Karpas-422 (cell line): ENCODE data around the gene PREX1. TPM values are rescaled to one million over a fixed set of nuclear protein-coding genes. Genes with fewer than 3 reads are reported as not detected.

Experiments
- DNase-seq: peaks from one replicate; pipeline ENCODE4 v3.0.0-alpha.2; 2015
- H2AFZ ChIP-seq: fragments of 200-600 bp; sonication (generic); 2 replicates; pipeline ENCODE4 v1.6.1; 2014; ENCODE audit warnings: antibody characterized with exemption, low read length, mixed read lengths
- H3K27ac ChIP-seq: fragments of 200-600 bp; sonication (generic); 2 replicates; pipeline ENCODE4 v1.5.1; 2014; ENCODE audit warnings: mild to moderate bottlenecking, low read length, moderate library complexity
- H3K27me3 ChIP-seq: fragments of 200-600 bp; sonication (generic); 2 replicates; pipeline ENCODE4 v1.6.1; 2014; ENCODE audit warnings: low read length, mixed read lengths
- H3K36me3 ChIP-seq: fragments of 200-600 bp; sonication (generic); 2 replicates; pipeline ENCODE4 v1.6.1; 2014; ENCODE audit warnings: low read length, mixed read lengths; ENCODE audit not compliant: insufficient read depth
- H3K4me1 ChIP-seq: fragments of 200-600 bp; sonication (generic); 2 replicates; pipeline ENCODE4 v1.6.1; 2014; ENCODE audit warnings: mild to moderate bottlenecking, low read length, mixed read lengths
- H3K4me2 ChIP-seq: fragments of 200-600 bp; sonication (generic); 2 replicates; pipeline ENCODE4 v1.6.1; 2014; ENCODE audit warnings: low read length, low read depth, mild to moderate bottlenecking; ENCODE audit not compliant: poor library complexity, severe bottlenecking
- H3K4me3 ChIP-seq: fragments of 200-600 bp; sonication (generic); 2 replicates; pipeline ENCODE4 v1.5.1; 2014; ENCODE audit warnings: mild to moderate bottlenecking, antibody characterized with exemption, low read length, mixed read lengths
- H3K79me2 ChIP-seq: fragments of 200-600 bp; sonication (generic); 2 replicates; pipeline ENCODE4 v1.6.1; 2014; ENCODE audit warnings: mild to moderate bottlenecking, low read length, mixed read lengths
- H3K9ac ChIP-seq: fragments of 200-600 bp; sonication (generic); 2 replicates; pipeline ENCODE4 v1.6.0; 2014; ENCODE audit warnings: low read length
- H3K9me2 ChIP-seq: fragments of 200-600 bp; sonication (generic), shearing (Covaris generic); replicated peaks from 2 replicates; pipeline ENCODE4 v1.6.0; 2014; ENCODE audit warnings: mild to moderate bottlenecking, low read length, moderate library complexity; ENCODE audit not compliant: insufficient read depth
- H3K9me3 ChIP-seq: fragments of 300-700, 200-600 bp; sonication (generic); 2 replicates; pipeline ENCODE4 v1.6.1; 2014; ENCODE audit warnings: low read length, mixed read lengths
- H4K20me1 ChIP-seq: fragments of 200-600 bp; sonication (generic); 2 replicates; pipeline ENCODE4 v1.6.1; 2014; ENCODE audit warnings: mild to moderate bottlenecking, antibody characterized with exemption, low read length, low read depth; ENCODE audit not compliant: insufficient read depth
- total RNA-seq: library from RNA; depleted of rRNA; stranded (reverse); fragments of >200 nt; shearing (Covaris generic); gene quantifications from 2 replicates; pipeline ENCODE4 v1.2.3, GENCODE V29; 2014; ENCODE audit warnings: low replicate concordance

The PREX1 gene
- total RNA-seq, 1 experiment from 2014 or later: not detected

- Histone ChIP-seq H3K9me3 (no peaks in the 10 kb centered on the region), H3K9me2 (no peaks in the 10 kb centered on the region), H3K4me2 (no peak overlapping the region), H3K27me3 (no peaks in the 10 kb centered on the region), H3K9ac (no peak overlapping the region), H3K4me3 (no peak overlapping the region), H3K79me2 (no peaks in the 10 kb centered on the region), H3K36me3 (no peaks in the 10 kb centered on the region), H2AFZ (no peak overlapping the region), H3K27ac (no peak overlapping the region), H4K20me1 (no peaks in the 10 kb centered on the region; the same call in 1 of the 2 replicates), H3K4me1 (peaks cover 9% of the 10 kb centered on the region)
- no peak for DNase-seq
These were observed 85.6 kb downstream of the PREX1 start for GRCh38 chr20:48742233-48742632.

DNA sequence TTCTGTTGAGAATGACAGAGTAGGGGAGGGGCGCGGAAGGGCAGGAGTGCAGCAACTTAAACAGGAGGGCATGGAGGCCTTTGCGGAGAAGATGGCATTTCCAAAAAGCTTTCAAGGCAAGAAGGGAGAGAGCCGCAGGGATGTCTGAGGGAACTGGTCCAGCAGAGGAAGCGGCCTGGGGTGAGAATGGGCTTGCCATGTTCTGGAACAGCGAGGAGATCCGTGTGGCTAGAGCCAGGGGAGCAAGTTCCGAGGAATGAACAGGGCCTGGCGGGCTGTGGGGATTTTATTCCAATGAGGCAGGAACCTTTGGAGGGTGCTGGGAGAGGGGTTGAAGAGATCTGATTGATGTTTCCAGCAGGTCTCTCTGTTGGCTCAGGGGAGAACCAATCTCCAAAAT lies 86.1 kb downstream of the PREX1 start:
- DNase-seq: no peak
- no peaks in the 10 kb centered on the region for H3K79me2 ChIP-seq
- no peak overlapping the region for H3K4me3 ChIP-seq
- H3K4me2 ChIP-seq: no peak overlapping the region
- H3K9ac ChIP-seq: no peak overlapping the region
- no peaks in the 10 kb centered on the region for H3K36me3 ChIP-seq
- H3K9me3 ChIP-seq: no peaks in the 10 kb centered on the region
- H3K27ac ChIP-seq: no peak overlapping the region
- no peaks in the 10 kb centered on the region; the same call in 1 of the 2 replicates for H4K20me1 ChIP-seq
- no peak overlapping the region for H2AFZ ChIP-seq
- H3K4me1 ChIP-seq: peaks cover 7% of the 10 kb centered on the region
- no peaks in the 10 kb centered on the region for H3K9me2 ChIP-seq
- no peaks in the 10 kb centered on the region for H3K27me3 ChIP-seq

GRCh38 chr20:48740712-48741111 lies 87.1 kb downstream of the PREX1 start:
- H3K79me2 ChIP-seq: no peaks in the 10 kb centered on the region
- H2AFZ ChIP-seq: no peak overlapping the region
- no peaks in the 10 kb centered on the region for H3K9me2 ChIP-seq
- H3K9ac ChIP-seq: no peak overlapping the region
- H3K4me2 ChIP-seq: no peak overlapping the region
- no peaks in the 10 kb centered on the region for H3K9me3 ChIP-seq
- no peaks in the 10 kb centered on the region; the same call in 1 of the 2 replicates for H4K20me1 ChIP-seq
- no peaks in the 10 kb centered on the region for H3K36me3 ChIP-seq
- DNase-seq: no peak
- peaks cover 7% of the 10 kb centered on the region for H3K4me1 ChIP-seq
- no peak overlapping the region for H3K27ac ChIP-seq
- H3K27me3 ChIP-seq: no peaks in the 10 kb centered on the region
- no peak overlapping the region for H3K4me3 ChIP-seq

DNA sequence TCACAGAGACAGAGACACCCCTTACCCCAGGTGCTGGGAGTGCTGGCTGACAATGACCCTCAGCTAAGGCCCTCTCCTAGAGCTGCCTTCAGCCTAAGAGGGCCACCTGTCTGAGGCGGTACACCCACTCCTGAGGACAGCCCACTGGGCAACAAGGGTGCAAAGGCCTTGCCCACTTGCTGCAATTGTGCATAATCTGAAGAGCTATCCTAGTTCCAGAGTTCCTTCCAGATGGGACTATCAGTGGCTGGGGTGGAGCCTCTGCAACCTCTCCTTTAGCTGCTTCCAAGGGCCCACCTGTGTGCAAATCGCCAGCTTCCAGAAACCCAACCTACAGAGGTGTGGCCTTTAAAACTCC lies 87.5 kb downstream of the PREX1 start:
- Histone ChIP-seq H4K20me1 (no peaks in the 10 kb centered on the region; the same call in 1 of the 2 replicates), H3K27me3 (no peaks in the 10 kb centered on the region), H3K4me3 (no peak overlapping the region), H3K9ac (no peak overlapping the region), H3K4me2 (no peak overlapping the region), H3K36me3 (no peaks in the 10 kb centered on the region), H2AFZ (no peak overlapping the region), H3K79me2 (no peaks in the 10 kb centered on the region), H3K27ac (no peak overlapping the region), H3K9me3 (no peaks in the 10 kb centered on the region), H3K4me1 (peaks cover 7% of the 10 kb centered on the region), H3K9me2 (no peaks in the 10 kb centered on the region)
- no peak for DNase-seq

GRCh38 chr20:48739395-48740291 lies 88.2 kb downstream of the PREX1 start:
- no peaks in the 10 kb centered on the region for H3K27me3 ChIP-seq
- no peaks in the 10 kb centered on the region for H3K9me3 ChIP-seq
- H3K4me3 ChIP-seq: no peak overlapping the region
- H3K4me1 ChIP-seq: peaks cover 7% of the 10 kb centered on the region
- no peak overlapping the region for H3K9ac ChIP-seq
- H3K27ac ChIP-seq: no peak overlapping the region
- no peaks in the 10 kb centered on the region; the same call in 1 of the 2 replicates for H4K20me1 ChIP-seq
- no peaks in the 10 kb centered on the region for H3K36me3 ChIP-seq
- no peak overlapping the region for H3K4me2 ChIP-seq
- no peak overlapping the region for H2AFZ ChIP-seq
- H3K79me2 ChIP-seq: no peaks in the 10 kb centered on the region
- DNase-seq: no peak
- no peaks in the 10 kb centered on the region for H3K9me2 ChIP-seq

DNA sequence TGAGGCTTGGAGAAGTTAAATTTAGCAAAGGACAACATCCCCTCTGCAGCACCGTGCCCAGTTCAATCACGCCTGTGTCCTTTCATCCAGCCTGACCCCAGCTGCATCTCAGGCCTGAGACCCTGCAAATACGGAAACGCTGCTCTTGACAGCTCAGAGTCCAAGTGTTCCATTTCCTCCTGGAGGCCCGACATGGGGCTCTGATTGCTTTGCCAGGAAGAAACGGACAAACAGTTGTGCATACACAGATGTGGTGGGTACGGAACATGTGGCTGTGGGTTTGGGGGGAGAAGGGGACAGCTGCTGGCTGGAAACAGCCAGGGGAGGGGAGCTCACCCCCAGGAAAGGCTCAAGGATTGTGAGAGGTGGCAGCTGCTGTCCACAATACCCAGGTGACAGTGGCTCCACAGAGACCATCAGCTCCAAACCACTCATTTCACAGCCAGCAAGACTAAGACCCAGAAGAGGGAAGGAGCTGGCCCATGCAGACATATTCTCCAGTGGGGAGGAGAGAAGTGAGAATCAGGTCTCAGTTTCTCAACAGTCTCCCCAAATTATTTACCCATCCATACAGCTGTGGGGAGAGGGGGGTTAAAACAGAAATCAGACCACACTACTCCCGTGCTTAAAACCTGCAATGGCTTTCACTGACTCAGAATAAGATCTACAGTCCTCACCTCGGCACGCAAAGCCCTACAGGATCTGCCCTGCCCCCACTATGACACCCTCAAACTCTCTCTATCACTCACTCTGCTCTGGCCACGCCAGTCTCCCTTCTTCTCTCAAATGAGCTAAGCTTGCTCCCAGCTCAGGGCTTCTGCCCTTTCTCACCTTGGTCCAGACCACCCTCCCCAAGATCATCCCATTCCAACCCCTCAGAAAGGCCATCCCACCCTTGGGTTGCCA lies 89.1 kb downstream of the PREX1 start:
- Histone ChIP-seq H3K9me2 (no peaks in the 10 kb centered on the region), H4K20me1 (no peaks in the 10 kb centered on the region; the same call in 1 of the 2 replicates), H3K9ac (no peak overlapping the region), H3K27ac (no peak overlapping the region), H3K9me3 (no peaks in the 10 kb centered on the region), H3K4me2 (no peak overlapping the region), H3K4me1 (peaks cover 7% of the 10 kb centered on the region), H3K79me2 (no peaks in the 10 kb centered on the region), H3K4me3 (no peak overlapping the region), H2AFZ (no peak overlapping the region), H3K36me3 (no peaks in the 10 kb centered on the region), H3K27me3 (no peaks in the 10 kb centered on the region)
- no peak for DNase-seq

GRCh38 chr20:48738094-48738398 lies 89.8 kb downstream of the PREX1 start:
- Histone ChIP-seq H3K79me2 (no peaks in the 10 kb centered on the region), H3K4me1 (peaks cover 7% of the 10 kb centered on the region), H3K4me2 (no peak overlapping the region)

GRCh38 chr20:48737434-48738093 lies 90.2 kb downstream of the PREX1 start:
- H2AFZ ChIP-seq: no peak overlapping the region
- no peak overlapping the region for H3K4me2 ChIP-seq
- no peaks in the 10 kb centered on the region for H3K9me2 ChIP-seq
- H3K36me3 ChIP-seq: no peaks in the 10 kb centered on the region
- H3K9ac ChIP-seq: no peak overlapping the region
- H4K20me1 ChIP-seq: no peaks in the 10 kb centered on the region; the same call in 1 of the 2 replicates
- DNase-seq: no peak
- no peaks in the 10 kb centered on the region for H3K9me3 ChIP-seq
- H3K4me3 ChIP-seq: no peak overlapping the region
- H3K79me2 ChIP-seq: no peaks in the 10 kb centered on the region
- peaks cover 7% of the 10 kb centered on the region for H3K4me1 ChIP-seq
- H3K27ac ChIP-seq: no peak overlapping the region
- no peaks in the 10 kb centered on the region for H3K27me3 ChIP-seq

More at GRCh38 chr20:48738094-48738398, 89.8 kb downstream of the PREX1 start:
- H3K9me3 ChIP-seq: no peaks in the 10 kb centered on the region
- no peaks in the 10 kb centered on the region; the same call in 1 of the 2 replicates for H4K20me1 ChIP-seq
- no peaks in the 10 kb centered on the region for H3K27me3 ChIP-seq
- H3K36me3 ChIP-seq: no peaks in the 10 kb centered on the region
- no peak overlapping the region for H3K4me3 ChIP-seq
- H3K9ac ChIP-seq: no peak overlapping the region
- no peak for DNase-seq
- H3K9me2 ChIP-seq: no peaks in the 10 kb centered on the region
- H3K27ac ChIP-seq: no peak overlapping the region
- no peak overlapping the region for H2AFZ ChIP-seq
